ENCODE measurements around the gene DSTN. TPM values are rescaled to one million over a fixed set of nuclear protein-coding genes. Genes with fewer than 3 reads are reported as not detected.
A peak's percentile ranks its signal among the peaks of the same experiment; 100 is the strongest.

DSTN gene
- total RNA-seq, 1 donor from 2014 or later: 61.2 TPM

- Mint-ChIP-seq H3K9me3 (no peaks in the 10 kb centered on the region), H3K27me3 (ENCODE audit: low read depth) (no peaks in the 10 kb centered on the region), H3K4me3 (ENCODE audit: low read depth) (no peak overlapping the region), H3K36me3 (ENCODE audit: low read depth) (peaks cover 5% of the 10 kb centered on the region), H3K27ac (no peak overlapping the region), H3K4me1 (ENCODE audit: low read depth) (peaks cover 7% of the 10 kb centered on the region)
- DNase-seq (ENCODE audit: low spot score): no peak
- intact Hi-C loops (cut with micrococcal nuclease): no loop called here
Measured at GRCh38 chr20:17643531-17644188, 73.8 kb downstream of the DSTN start.

GRCh38 chr20:17644451-17644850 lies 74.6 kb downstream of the DSTN start:
- H3K27ac Mint-ChIP-seq: no peak overlapping the region
- no peaks in the 10 kb centered on the region for H3K27me3 Mint-ChIP-seq (ENCODE audit: low read depth)
- H3K4me1 Mint-ChIP-seq (ENCODE audit: low read depth): peaks cover 8% of the 10 kb centered on the region
- intact Hi-C loops (cut with micrococcal nuclease): no loop called here
- no peak overlapping the region for H3K4me3 Mint-ChIP-seq (ENCODE audit: low read depth)
- H3K9me3 Mint-ChIP-seq: no peaks in the 10 kb centered on the region
- DNase-seq (ENCODE audit: low spot score): no peak
- H3K36me3 Mint-ChIP-seq (ENCODE audit: low read depth): peaks cover 5% of the 10 kb centered on the region

GRCh38 chr20:17645010-17645409 lies 75.1 kb downstream of the DSTN start:
- peaks cover 4% of the 10 kb centered on the region for H3K36me3 Mint-ChIP-seq (ENCODE audit: low read depth)
- no peak overlapping the region for H3K4me3 Mint-ChIP-seq (ENCODE audit: low read depth)
- no peaks in the 10 kb centered on the region for H3K27me3 Mint-ChIP-seq (ENCODE audit: low read depth)
- intact Hi-C loops (cut with micrococcal nuclease): no loop called here
- no peak for DNase-seq (ENCODE audit: low spot score)
- no peaks in the 10 kb centered on the region for H3K9me3 Mint-ChIP-seq
- no peak overlapping the region for H3K27ac Mint-ChIP-seq
- peaks cover 8% of the 10 kb centered on the region for H3K4me1 Mint-ChIP-seq (ENCODE audit: low read depth)

- Mint-ChIP-seq H3K27me3 (ENCODE audit: low read depth) (no peaks in the 10 kb centered on the region), H3K4me3 (ENCODE audit: low read depth) (no peak overlapping the region), H3K36me3 (ENCODE audit: low read depth) (no peaks in the 10 kb centered on the region), H3K4me1 (ENCODE audit: low read depth) (peaks cover 8% of the 10 kb centered on the region), H3K27ac (no peak overlapping the region), H3K9me3 (no peaks in the 10 kb centered on the region)
- DNase-seq (ENCODE audit: low spot score): no peak
- intact Hi-C loops (cut with micrococcal nuclease): no loop called here
Measured at GRCh38 chr20:17645546-17646208, 75.8 kb downstream of the DSTN start.

- intact Hi-C loops (cut with micrococcal nuclease): no loop called here
- no peak for DNase-seq (ENCODE audit: low spot score)
- Mint-ChIP-seq H3K27ac (no peak overlapping the region), H3K9me3 (no peaks in the 10 kb centered on the region), H3K4me1 (ENCODE audit: low read depth) (peaks cover 8% of the 10 kb centered on the region), H3K4me3 (ENCODE audit: low read depth) (no peak overlapping the region), H3K36me3 (ENCODE audit: low read depth) (no peaks in the 10 kb centered on the region), H3K27me3 (ENCODE audit: low read depth) (no peaks in the 10 kb centered on the region)
Measured at GRCh38 chr20:17646209-17646960, 76.5 kb downstream of the DSTN start.

GRCh38 chr20:17646961-17647301 lies 77.1 kb downstream of the DSTN start:
- DNase-seq (ENCODE audit: low spot score): no peak
- Mint-ChIP-seq H3K27ac (peak overlapping the region; percentile 17), H3K4me3 (ENCODE audit: low read depth) (no peak overlapping the region), H3K4me1 (ENCODE audit: low read depth) (peaks cover 8% of the 10 kb centered on the region), H3K36me3 (ENCODE audit: low read depth) (no peaks in the 10 kb centered on the region), H3K9me3 (no peaks in the 10 kb centered on the region), H3K27me3 (ENCODE audit: low read depth) (no peaks in the 10 kb centered on the region)
- intact Hi-C loops (cut with micrococcal nuclease): no loop called here

- Mint-ChIP-seq H3K27me3 (ENCODE audit: low read depth) (no peaks in the 10 kb centered on the region), H3K4me1 (ENCODE audit: low read depth) (peaks cover 8% of the 10 kb centered on the region), H3K9me3 (no peaks in the 10 kb centered on the region), H3K36me3 (ENCODE audit: low read depth) (no peaks in the 10 kb centered on the region), H3K4me3 (ENCODE audit: low read depth) (no peak overlapping the region), H3K27ac (no peak overlapping the region)
- DNase-seq (ENCODE audit: low spot score): no peak
- intact Hi-C loops (cut with micrococcal nuclease): no loop called here
Measured at GRCh38 chr20:17647391-17648314, 77.8 kb downstream of the DSTN start.

GRCh38 chr20:17648315-17648646 lies 78.4 kb downstream of the DSTN start:
- intact Hi-C loops (cut with micrococcal nuclease): no loop called here
- Mint-ChIP-seq H3K36me3 (ENCODE audit: low read depth) (no peaks in the 10 kb centered on the region), H3K27ac (no peak overlapping the region), H3K27me3 (ENCODE audit: low read depth) (no peaks in the 10 kb centered on the region), H3K4me3 (ENCODE audit: low read depth) (no peak overlapping the region), H3K9me3 (no peaks in the 10 kb centered on the region), H3K4me1 (ENCODE audit: low read depth) (peaks cover 8% of the 10 kb centered on the region)
- no peak for DNase-seq (ENCODE audit: low spot score)

GRCh38 chr20:17648791-17649730 lies 79.2 kb downstream of the DSTN start:
- Mint-ChIP-seq H3K27me3 (ENCODE audit: low read depth) (no peaks in the 10 kb centered on the region), H3K4me1 (ENCODE audit: low read depth) (peaks cover 8% of the 10 kb centered on the region), H3K4me3 (ENCODE audit: low read depth) (no peak overlapping the region), H3K9me3 (no peaks in the 10 kb centered on the region), H3K27ac (no peak overlapping the region), H3K36me3 (ENCODE audit: low read depth) (peaks cover 1% of the 10 kb centered on the region)
- DNase-seq (ENCODE audit: low spot score): no peak
- intact Hi-C loops (cut with micrococcal nuclease): no loop called here

- no peaks in the 10 kb centered on the region for H3K9me3 Mint-ChIP-seq
- H3K4me3 Mint-ChIP-seq (ENCODE audit: low read depth): no peak overlapping the region
- peaks cover 2% of the 10 kb centered on the region for H3K36me3 Mint-ChIP-seq (ENCODE audit: low read depth)
- no peak overlapping the region for H3K27ac Mint-ChIP-seq
- H3K4me1 Mint-ChIP-seq (ENCODE audit: low read depth): peaks cover 8% of the 10 kb centered on the region
- intact Hi-C loops (cut with micrococcal nuclease): no loop called here
- no peaks in the 10 kb centered on the region for H3K27me3 Mint-ChIP-seq (ENCODE audit: low read depth)
- no peak for DNase-seq (ENCODE audit: low spot score)
Measured at GRCh38 chr20:17650301-17651128, 80.6 kb downstream of the DSTN start.

GRCh38 chr20:17651129-17651759 lies 81.4 kb downstream of the DSTN start:
- Mint-ChIP-seq H3K4me1 (ENCODE audit: low read depth) (peaks cover 9% of the 10 kb centered on the region), H3K27ac (no peak overlapping the region), H3K27me3 (ENCODE audit: low read depth) (no peaks in the 10 kb centered on the region), H3K4me3 (ENCODE audit: low read depth) (no peak overlapping the region), H3K36me3 (ENCODE audit: low read depth) (peaks cover 4% of the 10 kb centered on the region), H3K9me3 (no peaks in the 10 kb centered on the region)
- intact Hi-C loops (cut with micrococcal nuclease): no loop called here
- DNase-seq (ENCODE audit: low spot score): no peak
